Parathyroid adenoma (tissue), 2 donors: Measurements from ENCODE around the gene RPS6KA2.
A peak's percentile ranks its signal among the peaks of the same experiment; 100 is the strongest.

ENCODE experiments used
- H2AFZ ChIP-seq: fragments of 300-600 bp; sonication (generic); one replicate; pipeline ENCODE4 v1.7.0; 2017; ENCODE audit warnings: antibody characterized with exemption, mild to moderate bottlenecking
- H3K27ac ChIP-seq: fragments of 300-600 bp; sonication (generic); one replicate; pipeline ENCODE4 v1.7.0; 2017
- H3K27me3 ChIP-seq: fragments of 300-600 bp; sonication (generic); one replicate; pipeline ENCODE4 v1.7.0; 2017; ENCODE audit warnings: low read length; ENCODE audit not compliant: control insufficient read depth, insufficient read depth
- H3K36me3 ChIP-seq: fragments of 300-600 bp; sonication (generic); one replicate; pipeline ENCODE4 v1.7.0; 2017; ENCODE audit warnings: low read length; ENCODE audit not compliant: control insufficient read depth, insufficient read depth
- H3K4me1 ChIP-seq: fragments of 300-600 bp; sonication (generic); one replicate; pipeline ENCODE4 v1.7.0; 2017; ENCODE audit warnings: control low read depth
- H3K4me2 ChIP-seq: fragments of 300-600 bp; sonication (generic); one replicate; pipeline ENCODE4 v1.7.0; 2017; ENCODE audit warnings: low read length
- H3K4me3 ChIP-seq: fragments of 300-600 bp; sonication (generic); one replicate; pipeline ENCODE4 v1.7.0; 2017; ENCODE audit warnings: low read depth, low read length
- H3K79me2 ChIP-seq: fragments of 300-600 bp; sonication (generic); one replicate; pipeline ENCODE4 v1.7.0; 2017; ENCODE audit warnings: control low read depth
- H3K9ac ChIP-seq: fragments of 300-600 bp; sonication (generic); one replicate; pipeline ENCODE4 v1.7.0; 2017; ENCODE audit warnings: mild to moderate bottlenecking
- H3K9me3 ChIP-seq: fragments of 300-600 bp; sonication (generic); one replicate; pipeline ENCODE4 v1.7.0; 2017; ENCODE audit warnings: low read length; ENCODE audit not compliant: control insufficient read depth
- CTCF ChIP-seq: fragments of 300-600 bp; sonication (generic); IDR thresholded peaks from one replicate; pipeline ENCODE4 v1.7.0; 2017; ENCODE audit warnings: antibody characterized with exemption, mild to moderate bottlenecking
- donor health status: primary hyperparathyroidism.

Gene RPS6KA2

GRCh38 chr6:166438211-166438861 is 188.7 kb downstream of the RPS6KA2 start:
- H3K9me3 ChIP-seq: no peaks in the 10 kb centered on the region
- H3K9ac ChIP-seq: no peak overlapping the region
- no peak overlapping the region for H2AFZ ChIP-seq
- H3K27me3 ChIP-seq: no peaks in the 10 kb centered on the region
- no peak overlapping the region for H3K27ac ChIP-seq
- peaks cover 4% of the 10 kb centered on the region for H3K4me1 ChIP-seq
- H3K4me3 ChIP-seq: no peak overlapping the region
- no peak for TF ChIP-seq CTCF
- peaks cover 3% of the 10 kb centered on the region for H3K79me2 ChIP-seq
- H3K36me3 ChIP-seq: no peaks in the 10 kb centered on the region
- H3K4me2 ChIP-seq: no peak overlapping the region

GRCh38 chr6:166437661-166438060 is 189.4 kb downstream of the RPS6KA2 start:
- no peak overlapping the region for H2AFZ ChIP-seq
- no peak overlapping the region for H3K27ac ChIP-seq
- no peak overlapping the region for H3K4me2 ChIP-seq
- no peaks in the 10 kb centered on the region for H3K27me3 ChIP-seq
- H3K79me2 ChIP-seq: peaks cover 3% of the 10 kb centered on the region
- H3K36me3 ChIP-seq: no peaks in the 10 kb centered on the region
- TF ChIP-seq CTCF: no peak
- no peak overlapping the region for H3K9ac ChIP-seq
- no peaks in the 10 kb centered on the region for H3K9me3 ChIP-seq
- no peak overlapping the region for H3K4me3 ChIP-seq
- H3K4me1 ChIP-seq: peaks cover 4% of the 10 kb centered on the region

- Histone ChIP-seq H3K9me3 (no peaks in the 10 kb centered on the region), H3K79me2 (peaks cover 3% of the 10 kb centered on the region), H3K27ac (no peak overlapping the region), H3K27me3 (no peaks in the 10 kb centered on the region), H2AFZ (no peak overlapping the region), H3K4me3 (no peak overlapping the region), H3K4me2 (no peak overlapping the region), H3K36me3 (no peaks in the 10 kb centered on the region), H3K9ac (no peak overlapping the region), H3K4me1 (peaks cover 4% of the 10 kb centered on the region)
- TF ChIP-seq CTCF: no peak
Measured at GRCh38 chr6:166436195-166437139, 190.6 kb downstream of the RPS6KA2 start.

DNA sequence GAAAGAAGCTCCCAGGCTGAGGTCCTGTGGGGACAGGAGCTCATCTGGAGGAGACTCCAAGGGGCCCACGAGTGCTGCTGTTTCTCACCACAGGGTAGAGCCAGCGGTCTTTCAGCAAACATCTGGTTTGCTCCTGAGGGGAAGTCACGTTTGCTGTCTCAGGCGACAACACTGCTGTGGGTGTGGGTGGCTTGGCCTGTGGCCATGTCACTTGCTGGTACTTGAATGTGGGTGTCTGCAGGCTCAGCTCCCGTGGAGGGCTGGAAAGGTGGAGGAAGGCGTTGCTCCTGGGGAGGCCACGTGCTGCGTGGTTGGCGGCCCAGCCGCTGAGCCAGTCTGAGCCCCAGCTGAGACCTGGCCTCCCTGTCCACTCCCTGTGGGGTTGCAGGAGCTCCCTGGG is 191.5 kb downstream of the RPS6KA2 start:
- no peak overlapping the region for H3K27ac ChIP-seq
- peaks cover 4% of the 10 kb centered on the region for H3K4me1 ChIP-seq
- H3K36me3 ChIP-seq: no peaks in the 10 kb centered on the region
- H3K4me3 ChIP-seq: no peak overlapping the region
- H3K4me2 ChIP-seq: no peak overlapping the region
- no peak overlapping the region for H3K9ac ChIP-seq
- no peak overlapping the region for H2AFZ ChIP-seq
- TF ChIP-seq CTCF: peak; percentile 6
- no peaks in the 10 kb centered on the region for H3K9me3 ChIP-seq
- H3K79me2 ChIP-seq: peaks cover 3% of the 10 kb centered on the region
- no peaks in the 10 kb centered on the region for H3K27me3 ChIP-seq
